ENCODE data around the gene TNFSF9. TPM values are rescaled to one million over a fixed set of nuclear protein-coding genes. Genes with fewer than 3 reads are reported as not detected.
A peak's percentile ranks its signal among the peaks of the same experiment; 100 is the strongest.
"Not testable (repeated sequence)": the region's sequence is repeated elsewhere in the genome, so short reads cannot be mapped to it uniquely, and the experiment has no call there.

The TNFSF9 gene
- total and polyA plus RNA-seq, 12 donors, result 0.13 to 0.88 (median 0.21) TPM; not detected in 3

GRCh38 chr19:6577476-6578125, 46.8 kb downstream of the TNFSF9 start:
- peak in 6 of 8 donors; percentile 44 to 80 (median 66) for ATAC-seq
- WGBS, 2 donors, result 70 to 78% methylated on average over 5 of the region's 5 CpGs
- Histone ChIP-seq H3K36me3 (no peaks in the 10 kb centered on the region), H3K9me3 (peaks cover 0 to 5% (median 0%) of the 10 kb centered on the region in 11 donors), H3K4me3 (no peak overlapping the region), H3K27ac (peak overlapping the region in 1 of 10 donors; percentile 29), H3K4me1 (peaks cover 0 to 20% (median 0%) of the 10 kb centered on the region in 9 donors), H3K27me3 (peaks cover 0 to 16% (median 8%) of the 10 kb centered on the region in 7 donors)
- TF ChIP-seq CTCF (IDR thresholded peaks at IDR 0.05), result no peak
- DNase-seq, result no peak
- intact Hi-C loops (cut with DNase I), result no loop called here

- Histone ChIP-seq H3K27me3 (peaks cover 0 to 24% (median 17%) of the 10 kb centered on the region in 7 donors), H3K9me3 (peaks cover 0 to 5% (median 0%) of the 10 kb centered on the region in 11 donors), H3K36me3 (no peaks in the 10 kb centered on the region), H3K4me1 (peaks cover 0 to 20% (median 0%) of the 10 kb centered on the region in 9 donors), H3K4me3 (no peak overlapping the region), H3K27ac (no peak overlapping the region)
- ATAC-seq, result no peak
- intact Hi-C loops (cut with DNase I), result no loop called here
- no peak for TF ChIP-seq CTCF (IDR thresholded peaks at IDR 0.05)
- 80 to 82% methylated on average over 7 of the region's 7 CpGs for WGBS, 2 donors
- DNase-seq, result no peak
Observed at GRCh38 chr19:6579450-6580178, 48.8 kb downstream of the TNFSF9 start.

GRCh38 chr19:6580313-6580712, 49.5 kb downstream of the TNFSF9 start:
- Histone ChIP-seq H3K4me1 (peaks cover 0 to 20% (median 0%) of the 10 kb centered on the region in 9 donors), H3K27me3 (peaks cover 0 to 31% (median 22%) of the 10 kb centered on the region in 7 donors), H3K4me3 (no peak overlapping the region), H3K9me3 (peaks cover 0 to 5% (median 0%) of the 10 kb centered on the region in 11 donors), H3K36me3 (no peaks in the 10 kb centered on the region), H3K27ac (no peak overlapping the region)
- 75 to 82% methylated on average over 8 of the region's 8 CpGs for WGBS, 2 donors
- ATAC-seq (no peak), DNase-seq (no peak)
- intact Hi-C loops (cut with DNase I), result no loop called here
- no peak for TF ChIP-seq CTCF (IDR thresholded peaks at IDR 0.05)

- H3K27ac ChIP-seq; ATAC-seq; DNase-seq; H3K9me3 ChIP-seq; intact Hi-C loops (cut with DNase I); H3K4me3 ChIP-seq; H3K36me3 ChIP-seq: not testable (repeated sequence)
- WGBS, 2 donors, result 83% methylated on average over 16 of the region's 16 CpGs
- H3K4me1 ChIP-seq, result peaks cover 0 to 10% (median 6%) of the 10 kb centered on the region in 9 donors
- H3K27me3 ChIP-seq, result peaks cover 4 to 56% (median 47%) of the 10 kb centered on the region in 7 donors
Observed at GRCh38 chr19:6582515-6583484, 52.0 kb downstream of the TNFSF9 start.

Other genes with a start within 250 kb of the TNFSF9 start
- not detected for gene ACER1, start 197.4 kb upstream of the TNFSF9 start, total RNA-seq
- not detected for gene ACER1, start 197.4 kb upstream of the TNFSF9 start, polyA plus RNA-seq
- 10 to 100 TPM; 46.0 to 90.0 (median 60.0) TPM for gene CLPP, start 169.5 kb upstream of the TNFSF9 start, total RNA-seq
- gene CLPP, start 169.5 kb upstream of the TNFSF9 start, polyA plus RNA-seq, result 100 to 1,000 TPM in 1 of 2 donors, 10 to 100 TPM in 1; 53.2 to 131 TPM
- 100 to 1,000 TPM; 134 to 221 (median 171) TPM for gene ALKBH7, start 158.2 kb upstream of the TNFSF9 start, total RNA-seq
- 100 to 1,000 TPM; 108 to 159 TPM for gene ALKBH7, start 158.2 kb upstream of the TNFSF9 start, polyA plus RNA-seq
- 1 to 10 TPM in 1 of 10 donors, under 1 TPM in 9; 0.36 to 1.4 (median 0.61) TPM for gene PSPN, start 155.1 kb upstream of the TNFSF9 start, total RNA-seq
- under 1 TPM; 0.88 to 0.99 TPM for gene PSPN, start 155.1 kb upstream of the TNFSF9 start, polyA plus RNA-seq
- 10 to 100 TPM; 26.4 to 36.4 (median 30.8) TPM for gene GTF2F1, start 137.9 kb upstream of the TNFSF9 start, total RNA-seq
- 10 to 100 TPM; 23.3 to 44.8 TPM for gene GTF2F1, start 137.9 kb upstream of the TNFSF9 start, polyA plus RNA-seq
- 100 to 1,000 TPM in 3 of 10 donors, 10 to 100 TPM in 7; 77.3 to 125 (median 90.5) TPM for gene KHSRP, start 106.2 kb upstream of the TNFSF9 start, total RNA-seq
- 10 to 100 TPM; 50.9 to 73.7 TPM for gene KHSRP, start 106.2 kb upstream of the TNFSF9 start, polyA plus RNA-seq
- under 1 TPM in 6 of 10 donors, not detected in 4; 0.17 to 0.48 (median 0.38) TPM for gene SLC25A41, start 97.3 kb upstream of the TNFSF9 start, total RNA-seq
- 1 to 10 TPM; 1.4 to 1.7 TPM for gene SLC25A41, start 97.3 kb upstream of the TNFSF9 start, polyA plus RNA-seq
- gene SLC25A23, start 71.2 kb upstream of the TNFSF9 start, total RNA-seq, result 100 to 1,000 TPM in 5 of 10 donors, 10 to 100 TPM in 5; 72.2 to 126 (median 95.4) TPM
- gene SLC25A23, start 71.2 kb upstream of the TNFSF9 start, polyA plus RNA-seq, result 100 to 1,000 TPM in 1 of 2 donors, 10 to 100 TPM in 1; 53.4 to 104 TPM
- not detected for gene CRB3, start 66.8 kb upstream of the TNFSF9 start, total RNA-seq
- gene CRB3, start 66.8 kb upstream of the TNFSF9 start, polyA plus RNA-seq, result under 1 TPM in 1 of 2 donors, not detected in 1; 0.28 TPM
- 1 to 10 TPM in 3 of 10 donors, under 1 TPM in 7; 0.09 to 4.0 (median 0.69) TPM for gene DENND1C, start 49.2 kb upstream of the TNFSF9 start, total RNA-seq
- gene DENND1C, start 49.2 kb upstream of the TNFSF9 start, polyA plus RNA-seq, result 1 to 10 TPM in 1 of 2 donors, under 1 TPM in 1; 0.43 to 1.1 TPM
- gene TUBB4A, start 28.7 kb upstream of the TNFSF9 start, total RNA-seq, result 1 to 10 TPM in 4 of 10 donors, under 1 TPM in 6; 0.19 to 6.6 (median 0.81) TPM
- gene TUBB4A, start 28.7 kb upstream of the TNFSF9 start, polyA plus RNA-seq, result 1 to 10 TPM in 1 of 2 donors, under 1 TPM in 1; 0.46 to 2.9 TPM
- under 1 TPM in 1 of 10 donors, not detected in 9; 0.49 TPM for gene CD70, start 60.1 kb downstream of the TNFSF9 start, total RNA-seq
- gene CD70, start 60.1 kb downstream of the TNFSF9 start, polyA plus RNA-seq, result not detected
- gene TNFSF14, start 139.1 kb downstream of the TNFSF9 start, total RNA-seq, result 1 to 10 TPM in 2 of 10 donors, under 1 TPM in 7, not detected in 1; 0.06 to 1.9 (median 0.42) TPM
- under 1 TPM; 0.23 to 0.51 TPM for gene TNFSF14, start 139.1 kb downstream of the TNFSF9 start, polyA plus RNA-seq
- 100 to 1,000 TPM in 5 of 10 donors, 10 to 100 TPM in 5; 23.0 to 438 (median 111) TPM for gene C3, start 189.6 kb downstream of the TNFSF9 start, total RNA-seq
- 100 to 1,000 TPM; 275 to 475 TPM for gene C3, start 189.6 kb downstream of the TNFSF9 start, polyA plus RNA-seq
- gene GPR108, start 206.6 kb downstream of the TNFSF9 start, total RNA-seq, result 10 to 100 TPM; 20.4 to 33.6 (median 21.5) TPM
- gene GPR108, start 206.6 kb downstream of the TNFSF9 start, polyA plus RNA-seq, result 10 to 100 TPM; 43.1 to 62.0 TPM
- 100 to 1,000 TPM in 1 of 10 donors, 10 to 100 TPM in 9; 60.6 to 152 (median 73.5) TPM for gene TRIP10, start 208.7 kb downstream of the TNFSF9 start, total RNA-seq
- 100 to 1,000 TPM in 1 of 2 donors, 10 to 100 TPM in 1; 93.7 to 314 TPM for gene TRIP10, start 208.7 kb downstream of the TNFSF9 start, polyA plus RNA-seq
- gene SH2D3A, start 236.4 kb downstream of the TNFSF9 start, total RNA-seq, result under 1 TPM in 5 of 10 donors, not detected in 5; 0.16 to 0.79 (median 0.36) TPM
- under 1 TPM; 0.17 to 0.37 TPM for gene SH2D3A, start 236.4 kb downstream of the TNFSF9 start, polyA plus RNA-seq
- 10 to 100 TPM in 1 of 10 donors, 1 to 10 TPM in 6, under 1 TPM in 3; 0.45 to 11.0 (median 1.4) TPM for gene VAV1, start 241.7 kb downstream of the TNFSF9 start, total RNA-seq
- gene VAV1, start 241.7 kb downstream of the TNFSF9 start, polyA plus RNA-seq, result 1 to 10 TPM in 1 of 2 donors, under 1 TPM in 1; 0.70 to 1.3 TPM

All from heart right ventricle (tissue), 16 donors.